HEK293 (cell line): ENCODE data around the gene TRAPPC5.

Experiments used
- GLI2 ChIP-seq: fragments of 450-650 bp; formaldehyde crosslinking; IDR thresholded peaks from 2 replicates; pipeline ENCODE4; 2017; ENCODE audit warnings: missing biosample characterization, missing genetic modification characterization, low read depth, borderline replicate concordance
- GLIS1 ChIP-seq: fragments of 450-650 bp; formaldehyde crosslinking; IDR thresholded peaks from 2 replicates; pipeline ENCODE4 v1.5.1; 2016; ENCODE audit warnings: missing biosample characterization, missing genetic modification characterization
- HOXC10 ChIP-seq: sonication (generic); formaldehyde crosslinking; IDR thresholded peaks from 2 replicates; pipeline ENCODE4 v1.8.1; 2023; ENCODE audit warnings: mild to moderate bottlenecking, missing genetic modification reagents
- TRIM28 ChIP-seq: IDR thresholded peaks from 2 replicates; pipeline ENCODE4 v1.6.1; 2011; ENCODE audit warnings: low read length, control low read depth, borderline replicate concordance
- ZBTB7A ChIP-seq: fragments of 450-650 bp; formaldehyde crosslinking; IDR thresholded peaks from 2 replicates; pipeline ENCODE4 v1.5.1; 2016; ENCODE audit warnings: low read depth, missing biosample characterization, missing genetic modification characterization
- ZEB2 ChIP-seq: fragments of 450-650 bp; formaldehyde crosslinking; IDR thresholded peaks from 2 replicates; pipeline ENCODE4 v1.5.1; 2016; ENCODE audit warnings: missing biosample characterization, missing genetic modification characterization
- ZFP3 ChIP-seq: fragments of 450-650 bp; formaldehyde crosslinking; IDR thresholded peaks from 2 replicates; pipeline ENCODE4 v1.5.1; 2016; ENCODE audit warnings: low read depth, missing biosample characterization, missing genetic modification characterization
- ZIC2 ChIP-seq: fragments of 450-650 bp; formaldehyde crosslinking; IDR thresholded peaks from 2 replicates; pipeline ENCODE4 v1.5.1; 2016; ENCODE audit warnings: missing biosample characterization, missing genetic modification characterization
- ZNF140 ChIP-seq: fragments of 450-650 bp; formaldehyde crosslinking; IDR thresholded peaks from 2 replicates; pipeline ENCODE4 v1.5.1; 2016; ENCODE audit warnings: missing biosample characterization, missing genetic modification characterization
- ZNF202 ChIP-seq: fragments of 450-650 bp; formaldehyde crosslinking; IDR thresholded peaks from 2 replicates; pipeline ENCODE4 v1.5.1; 2016; ENCODE audit warnings: missing biosample characterization, missing genetic modification characterization, borderline replicate concordance
- ZNF214 ChIP-seq: fragments of 450-650 bp; formaldehyde crosslinking; IDR thresholded peaks from 2 replicates; pipeline ENCODE4 v1.5.1; 2017; ENCODE audit warnings: missing biosample characterization, mild to moderate bottlenecking, missing genetic modification characterization, borderline replicate concordance
- ZNF223 ChIP-seq: fragments of 450-650 bp; formaldehyde crosslinking; IDR thresholded peaks from 2 replicates; pipeline ENCODE4 v1.5.1; 2016; ENCODE audit warnings: missing biosample characterization, missing genetic modification characterization
- ZNF302 ChIP-seq: fragments of 450-650 bp; formaldehyde crosslinking; IDR thresholded peaks from 2 replicates; pipeline ENCODE4 v1.5.1; 2016; ENCODE audit warnings: missing biosample characterization, missing genetic modification characterization, low read depth
- ZNF335 ChIP-seq: fragments of 450-650 bp; formaldehyde crosslinking; conservative IDR thresholded peaks from 2 replicates; pipeline ENCODE4 v1.5.1; 2016; ENCODE audit warnings: missing biosample characterization, missing genetic modification characterization
- ZNF391 ChIP-seq: fragments of 450-650 bp; formaldehyde crosslinking; IDR thresholded peaks from 2 replicates; pipeline ENCODE4 v1.5.1; 2016; ENCODE audit warnings: low read depth, missing biosample characterization, missing genetic modification characterization, borderline replicate concordance
- ZNF416 ChIP-seq: fragments of 450-650 bp; formaldehyde crosslinking; IDR thresholded peaks from 2 replicates; pipeline ENCODE4 v1.5.1; 2016; ENCODE audit warnings: missing biosample characterization, missing genetic modification characterization
- ZNF530 ChIP-seq: fragments of 450-650 bp; formaldehyde crosslinking; IDR thresholded peaks from 2 replicates; pipeline ENCODE4 v1.5.1; 2016; ENCODE audit warnings: low read depth, missing biosample characterization, missing genetic modification characterization
- ZNF555 ChIP-seq: fragments of 450-650 bp; formaldehyde crosslinking; conservative IDR thresholded peaks from 2 replicates; pipeline ENCODE4 v1.5.1; 2017; ENCODE audit warnings: missing biosample characterization, mild to moderate bottlenecking, missing genetic modification characterization, inconsistent platforms
- ZNF621 ChIP-seq: fragments of 450-650 bp; formaldehyde crosslinking; IDR thresholded peaks from 2 replicates; pipeline ENCODE4 v1.5.1; 2017; ENCODE audit warnings: missing biosample characterization, missing genetic modification characterization
- ZNF707 ChIP-seq: fragments of 450-650 bp; formaldehyde crosslinking; IDR thresholded peaks from 2 replicates; pipeline ENCODE4 v1.5.1; 2016; ENCODE audit warnings: missing biosample characterization, missing genetic modification characterization
- ZSCAN23 ChIP-seq: fragments of 450-650 bp; formaldehyde crosslinking; IDR thresholded peaks from 2 replicates; pipeline ENCODE4 v1.5.1; 2016; ENCODE audit warnings: missing biosample characterization, missing genetic modification characterization
- TF ChIP-seq, protein P1 (sequence below): fragments of 450-650 bp; formaldehyde crosslinking; IDR thresholded peaks from 2 replicates; pipeline ENCODE4 v1.5.0; 2017; ENCODE audit warnings: missing biosample characterization, missing genetic modification characterization, borderline replicate concordance
- TF ChIP-seq, protein P2 (sequence below): fragments of 450-650 bp; formaldehyde crosslinking; IDR thresholded peaks from 2 replicates; pipeline ENCODE4 v1.5.1; 2016; ENCODE audit warnings: missing biosample characterization, missing genetic modification characterization
- TF ChIP-seq, protein P3 (sequence below): fragments of 450-650 bp; formaldehyde crosslinking; IDR thresholded peaks from 2 replicates; pipeline ENCODE4 v1.5.1; 2016; ENCODE audit warnings: missing biosample characterization, missing genetic modification characterization, low read depth
- TF ChIP-seq, protein P4 (sequence below): fragments of 450-650 bp; formaldehyde crosslinking; IDR thresholded peaks from 2 replicates; pipeline ENCODE4; 2016; ENCODE audit warnings: missing biosample characterization, missing genetic modification characterization
- TF ChIP-seq, protein P5 (sequence below): fragments of 450-650 bp; formaldehyde crosslinking; IDR thresholded peaks from 2 replicates; pipeline ENCODE4 v1.5.1; 2016; ENCODE audit warnings: missing biosample characterization, missing genetic modification characterization
- TF ChIP-seq, protein P6 (sequence below): fragments of 450-650 bp; IDR thresholded peaks from 2 replicates; pipeline ENCODE4 v1.5.1; 2018; ENCODE audit warnings: missing biosample characterization, missing genetic modification characterization

Gene TRAPPC5

DNA sequence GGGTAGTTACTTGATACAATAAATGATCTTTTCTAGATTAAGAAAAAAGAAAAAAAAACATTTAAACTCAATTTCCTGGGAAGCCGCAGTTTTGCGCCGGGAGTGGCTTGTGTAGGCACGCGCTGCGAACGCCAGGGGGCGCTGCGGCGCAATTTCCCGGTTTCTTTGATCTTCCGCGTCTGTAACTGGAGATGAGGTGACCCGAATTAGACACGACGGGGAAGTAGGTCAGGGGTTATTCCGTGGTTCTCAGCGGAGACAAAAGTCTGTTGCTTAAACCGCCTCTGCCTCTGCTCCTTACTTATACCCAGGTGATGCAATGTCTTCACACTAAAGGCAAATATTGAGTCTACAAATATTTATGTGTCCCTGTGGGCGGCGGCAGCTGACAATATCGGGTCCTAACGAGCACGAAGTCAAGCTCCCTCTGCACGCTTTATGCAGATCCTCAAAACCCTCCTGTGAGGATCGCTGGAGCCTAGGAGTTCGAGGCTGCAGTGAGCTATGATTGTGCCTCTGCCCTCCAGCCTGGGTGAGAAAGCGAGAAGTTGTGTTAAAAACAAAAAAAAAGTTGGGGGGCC is 28.5 kb upstream of the TRAPPC5 start (continued):
- TF ChIP-seq, protein P1, sequence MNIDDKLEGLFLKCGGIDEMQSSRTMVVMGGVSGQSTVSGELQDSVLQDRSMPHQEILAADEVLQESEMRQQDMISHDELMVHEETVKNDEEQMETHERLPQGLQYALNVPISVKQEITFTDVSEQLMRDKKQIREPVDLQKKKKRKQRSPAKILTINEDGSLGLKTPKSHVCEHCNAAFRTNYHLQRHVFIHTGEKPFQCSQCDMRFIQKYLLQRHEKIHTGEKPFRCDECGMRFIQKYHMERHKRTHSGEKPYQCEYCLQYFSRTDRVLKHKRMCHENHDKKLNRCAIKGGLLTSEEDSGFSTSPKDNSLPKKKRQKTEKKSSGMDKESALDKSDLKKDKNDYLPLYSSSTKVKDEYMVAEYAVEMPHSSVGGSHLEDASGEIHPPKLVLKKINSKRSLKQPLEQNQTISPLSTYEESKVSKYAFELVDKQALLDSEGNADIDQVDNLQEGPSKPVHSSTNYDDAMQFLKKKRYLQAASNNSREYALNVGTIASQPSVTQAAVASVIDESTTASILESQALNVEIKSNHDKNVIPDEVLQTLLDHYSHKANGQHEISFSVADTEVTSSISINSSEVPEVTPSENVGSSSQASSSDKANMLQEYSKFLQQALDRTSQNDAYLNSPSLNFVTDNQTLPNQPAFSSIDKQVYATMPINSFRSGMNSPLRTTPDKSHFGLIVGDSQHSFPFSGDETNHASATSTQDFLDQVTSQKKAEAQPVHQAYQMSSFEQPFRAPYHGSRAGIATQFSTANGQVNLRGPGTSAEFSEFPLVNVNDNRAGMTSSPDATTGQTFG (tag by site-specific recombination) = no peak
- TF ChIP-seq ZNF707 (no peak), ZNF223 (tag by site-specific recombination) (no peak), ZNF391 (no peak), GLI2 (tag by site-specific recombination) (no peak), ZEB2 (tag by site-specific recombination) (peak; percentile 89), ZIC2 (tag by site-specific recombination) (peak; percentile 40; the same call in 1 of the 2 replicates), ZBTB7A (tag by site-specific recombination) (no peak), ZNF555 (tag by site-specific recombination) (no peak), ZNF335 (tag by site-specific recombination) (peak; percentile 87), ZNF302 (tag by site-specific recombination) (no peak), ZNF202 (no peak), ZSCAN23 (no peak), ZNF214 (tag by site-specific recombination) (no peak), ZNF416 (tag by site-specific recombination) (no peak), ZFP3 (tag by site-specific recombination) (peak; percentile 45; the same call in 1 of the 2 replicates), HOXC10 (CRISPR knock-in tag) (no peak), ZNF140 (tag by site-specific recombination) (no peak), TRIM28 (0 out of 2 replicates have a peak, but pooled peaks have one; percentile 35), GLIS1 (tag by site-specific recombination) (0 out of 2 replicates have a peak, but pooled peaks have one; percentile 23), ZNF530 (tag by site-specific recombination) (no peak), ZNF621 (tag by site-specific recombination) (no peak)
- TF ChIP-seq, protein P2, sequence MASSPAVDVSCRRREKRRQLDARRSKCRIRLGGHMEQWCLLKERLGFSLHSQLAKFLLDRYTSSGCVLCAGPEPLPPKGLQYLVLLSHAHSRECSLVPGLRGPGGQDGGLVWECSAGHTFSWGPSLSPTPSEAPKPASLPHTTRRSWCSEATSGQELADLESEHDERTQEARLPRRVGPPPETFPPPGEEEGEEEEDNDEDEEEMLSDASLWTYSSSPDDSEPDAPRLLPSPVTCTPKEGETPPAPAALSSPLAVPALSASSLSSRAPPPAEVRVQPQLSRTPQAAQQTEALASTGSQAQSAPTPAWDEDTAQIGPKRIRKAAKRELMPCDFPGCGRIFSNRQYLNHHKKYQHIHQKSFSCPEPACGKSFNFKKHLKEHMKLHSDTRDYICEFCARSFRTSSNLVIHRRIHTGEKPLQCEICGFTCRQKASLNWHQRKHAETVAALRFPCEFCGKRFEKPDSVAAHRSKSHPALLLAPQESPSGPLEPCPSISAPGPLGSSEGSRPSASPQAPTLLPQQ = peak; percentile 66; the same call in 1 of the 2 replicates
- TF ChIP-seq, protein P3, sequence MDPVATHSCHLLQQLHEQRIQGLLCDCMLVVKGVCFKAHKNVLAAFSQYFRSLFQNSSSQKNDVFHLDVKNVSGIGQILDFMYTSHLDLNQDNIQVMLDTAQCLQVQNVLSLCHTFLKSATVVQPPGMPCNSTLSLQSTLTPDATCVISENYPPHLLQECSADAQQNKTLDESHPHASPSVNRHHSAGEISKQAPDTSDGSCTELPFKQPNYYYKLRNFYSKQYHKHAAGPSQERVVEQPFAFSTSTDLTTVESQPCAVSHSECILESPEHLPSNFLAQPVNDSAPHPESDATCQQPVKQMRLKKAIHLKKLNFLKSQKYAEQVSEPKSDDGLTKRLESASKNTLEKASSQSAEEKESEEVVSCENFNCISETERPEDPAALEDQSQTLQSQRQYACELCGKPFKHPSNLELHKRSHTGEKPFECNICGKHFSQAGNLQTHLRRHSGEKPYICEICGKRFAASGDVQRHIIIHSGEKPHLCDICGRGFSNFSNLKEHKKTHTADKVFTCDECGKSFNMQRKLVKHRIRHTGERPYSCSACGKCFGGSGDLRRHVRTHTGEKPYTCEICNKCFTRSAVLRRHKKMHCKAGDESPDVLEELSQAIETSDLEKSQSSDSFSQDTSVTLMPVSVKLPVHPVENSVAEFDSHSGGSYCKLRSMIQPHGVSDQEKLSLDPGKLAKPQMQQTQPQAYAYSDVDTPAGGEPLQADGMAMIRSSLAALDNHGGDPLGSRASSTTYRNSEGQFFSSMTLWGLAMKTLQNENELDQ (tag by site-specific recombination) = no peak
- TF ChIP-seq, protein P4, sequence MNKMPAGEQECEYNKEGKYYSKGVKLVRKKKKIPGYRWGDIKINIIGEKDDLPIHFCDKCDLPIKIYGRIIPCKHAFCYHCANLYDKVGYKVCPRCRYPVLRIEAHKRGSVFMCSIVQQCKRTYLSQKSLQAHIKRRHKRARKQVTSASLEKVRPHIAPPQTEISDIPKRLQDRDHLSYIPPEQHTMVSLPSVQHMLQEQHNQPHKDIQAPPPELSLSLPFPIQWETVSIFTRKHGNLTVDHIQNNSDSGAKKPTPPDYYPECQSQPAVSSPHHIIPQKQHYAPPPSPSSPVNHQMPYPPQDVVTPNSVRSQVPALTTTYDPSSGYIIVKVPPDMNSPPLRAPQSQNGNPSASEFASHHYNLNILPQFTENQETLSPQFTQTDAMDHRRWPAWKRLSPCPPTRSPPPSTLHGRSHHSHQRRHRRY (tag by site-specific recombination) = no peak
- TF ChIP-seq, protein P5, sequence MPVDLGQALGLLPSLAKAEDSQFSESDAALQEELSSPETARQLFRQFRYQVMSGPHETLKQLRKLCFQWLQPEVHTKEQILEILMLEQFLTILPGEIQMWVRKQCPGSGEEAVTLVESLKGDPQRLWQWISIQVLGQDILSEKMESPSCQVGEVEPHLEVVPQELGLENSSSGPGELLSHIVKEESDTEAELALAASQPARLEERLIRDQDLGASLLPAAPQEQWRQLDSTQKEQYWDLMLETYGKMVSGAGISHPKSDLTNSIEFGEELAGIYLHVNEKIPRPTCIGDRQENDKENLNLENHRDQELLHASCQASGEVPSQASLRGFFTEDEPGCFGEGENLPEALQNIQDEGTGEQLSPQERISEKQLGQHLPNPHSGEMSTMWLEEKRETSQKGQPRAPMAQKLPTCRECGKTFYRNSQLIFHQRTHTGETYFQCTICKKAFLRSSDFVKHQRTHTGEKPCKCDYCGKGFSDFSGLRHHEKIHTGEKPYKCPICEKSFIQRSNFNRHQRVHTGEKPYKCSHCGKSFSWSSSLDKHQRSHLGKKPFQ (tag by site-specific recombination) = peak; percentile 33; the same call in 1 of the 2 replicates
- TF ChIP-seq, protein P6, sequence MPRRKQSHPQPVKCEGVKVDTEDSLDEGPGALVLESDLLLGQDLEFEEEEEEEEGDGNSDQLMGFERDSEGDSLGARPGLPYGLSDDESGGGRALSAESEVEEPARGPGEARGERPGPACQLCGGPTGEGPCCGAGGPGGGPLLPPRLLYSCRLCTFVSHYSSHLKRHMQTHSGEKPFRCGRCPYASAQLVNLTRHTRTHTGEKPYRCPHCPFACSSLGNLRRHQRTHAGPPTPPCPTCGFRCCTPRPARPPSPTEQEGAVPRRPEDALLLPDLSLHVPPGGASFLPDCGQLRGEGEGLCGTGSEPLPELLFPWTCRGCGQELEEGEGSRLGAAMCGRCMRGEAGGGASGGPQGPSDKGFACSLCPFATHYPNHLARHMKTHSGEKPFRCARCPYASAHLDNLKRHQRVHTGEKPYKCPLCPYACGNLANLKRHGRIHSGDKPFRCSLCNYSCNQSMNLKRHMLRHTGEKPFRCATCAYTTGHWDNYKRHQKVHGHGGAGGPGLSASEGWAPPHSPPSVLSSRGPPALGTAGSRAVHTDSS (tag by site-specific recombination) = no peak
